Hepatocyte (in vitro differentiated cells): Measurements from ENCODE around the gene DENND5A.

Experiments
- CTCF ChIP-seq: fragments of 200-600 bp; sonication (generic); IDR thresholded peaks from 2 replicates; pipeline ENCODE4 v1.5.1; 2016; ENCODE audit warnings: antibody characterized with exemption, mild to moderate bottlenecking; ENCODE audit not compliant: poor library complexity
- EZH2 ChIP-seq: fragments of 200-600 bp; sonication (generic); IDR thresholded peaks from 2 replicates; pipeline ENCODE4 v1.6.1; 2016; ENCODE audit warnings: antibody characterized with exemption, mild to moderate bottlenecking, borderline replicate concordance
- EZH2phosphoT487 ChIP-seq: fragments of 200-600 bp; sonication (generic); IDR thresholded peaks from one replicate; pipeline ENCODE4 v1.6.1; 2018; ENCODE audit warnings: antibody characterized with exemption, mild to moderate bottlenecking, low read depth, moderate library complexity; ENCODE audit not compliant: unreplicated experiment, severe bottlenecking

- TF ChIP-seq CTCF (no peak), EZH2 (no peak), EZH2phosphoT487 (no peak)
Observed at GRCh38 chr11:9301720-9302119, 36.6 kb upstream of the DENND5A start.
